22Rv1 (cell line): ENCODE measurements around the gene DUS4L.

Experiments used
- ZFX ChIP-seq: fragments of 450-650 bp; IDR thresholded peaks from 2 replicates; pipeline ENCODE4 v1.6.1; 2017; ENCODE audit warnings: antibody characterized with exemption, borderline replicate concordance
- TF ChIP-seq, protein P1 (sequence below): fragments of 450-650 bp; IDR thresholded peaks from 2 replicates; pipeline ENCODE4 v1.5.1; 2017; ENCODE audit warnings: mild to moderate bottlenecking

GRCh38 chr7:107588529-107589130 is 24.9 kb downstream of the DUS4L start:
- TF ChIP-seq, protein P1, sequence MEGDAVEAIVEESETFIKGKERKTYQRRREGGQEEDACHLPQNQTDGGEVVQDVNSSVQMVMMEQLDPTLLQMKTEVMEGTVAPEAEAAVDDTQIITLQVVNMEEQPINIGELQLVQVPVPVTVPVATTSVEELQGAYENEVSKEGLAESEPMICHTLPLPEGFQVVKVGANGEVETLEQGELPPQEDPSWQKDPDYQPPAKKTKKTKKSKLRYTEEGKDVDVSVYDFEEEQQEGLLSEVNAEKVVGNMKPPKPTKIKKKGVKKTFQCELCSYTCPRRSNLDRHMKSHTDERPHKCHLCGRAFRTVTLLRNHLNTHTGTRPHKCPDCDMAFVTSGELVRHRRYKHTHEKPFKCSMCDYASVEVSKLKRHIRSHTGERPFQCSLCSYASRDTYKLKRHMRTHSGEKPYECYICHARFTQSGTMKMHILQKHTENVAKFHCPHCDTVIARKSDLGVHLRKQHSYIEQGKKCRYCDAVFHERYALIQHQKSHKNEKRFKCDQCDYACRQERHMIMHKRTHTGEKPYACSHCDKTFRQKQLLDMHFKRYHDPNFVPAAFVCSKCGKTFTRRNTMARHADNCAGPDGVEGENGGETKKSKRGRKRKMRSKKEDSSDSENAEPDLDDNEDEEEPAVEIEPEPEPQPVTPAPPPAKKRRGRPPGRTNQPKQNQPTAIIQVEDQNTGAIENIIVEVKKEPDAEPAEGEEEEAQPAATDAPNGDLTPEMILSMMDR = no peak
- no peak for TF ChIP-seq ZFX
